PFSK-1 (cell line): ENCODE results near the gene NOD2.

Source experiments
- FOXP2 ChIP-seq: optimal IDR thresholded peaks from 2 replicates; pipeline ENCODE3; 2011; ENCODE audit warnings: borderline replicate concordance, control low read depth, inconsistent platforms; ENCODE audit not compliant: insufficient read depth; ENCODE audit errors: extremely low read length, extremely low read depth
- POLR2AphosphoS5 ChIP-seq: IDR thresholded peaks from 2 replicates; pipeline ENCODE4 v1.6.1; 2012; ENCODE audit warnings: low read depth, mild to moderate bottlenecking, control low read depth, low read length, moderate library complexity
- REST ChIP-seq, 2 experiments: IDR thresholded peaks; 2 replicates each; pipeline versions ENCODE4 v1.6.1 to v1.8.0; 2011 to 2012; ENCODE audit warnings: low read depth in 2 of 2, low read length in 2 of 2, control low read depth in 1 of 2, inconsistent platforms in 1 of 2, mild to moderate bottlenecking in 1 of 2, moderate library complexity in 1 of 2; ENCODE audit not compliant: insufficient read depth in 1 of 2
- SIN3A ChIP-seq: IDR thresholded peaks from 2 replicates; pipeline ENCODE4 v1.6.1; 2012; ENCODE audit warnings: mild to moderate bottlenecking, low read length, moderate library complexity, borderline replicate concordance; ENCODE audit not compliant: insufficient read depth
- TAF1 ChIP-seq: IDR thresholded peaks from 2 replicates; pipeline ENCODE4 v1.6.1; 2012; ENCODE audit warnings: low read length, control low read depth, borderline replicate concordance; ENCODE audit not compliant: insufficient read depth

Gene NOD2

DNA sequence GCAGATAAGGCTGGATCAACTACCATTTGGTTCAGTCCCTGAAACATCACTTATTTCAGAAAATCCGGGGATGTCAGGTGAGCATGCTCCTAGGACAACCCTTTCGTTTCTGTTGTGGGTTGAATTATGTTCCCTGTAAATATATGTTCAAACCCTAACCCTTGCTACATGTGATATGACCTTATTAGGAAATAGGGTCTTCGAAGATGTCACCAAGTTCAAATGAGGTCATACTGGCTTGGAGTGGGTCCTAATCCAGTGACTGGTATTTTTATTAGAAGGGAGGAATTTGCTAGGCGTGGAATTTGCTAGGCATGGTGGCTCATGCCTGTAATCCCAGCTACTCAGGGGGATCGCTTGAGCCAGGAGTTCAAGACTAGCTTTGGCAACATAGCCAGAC lies 33.6 kb upstream of the NOD2 start:
- TF ChIP-seq TAF1 (no peak), FOXP2 (no peak), POLR2AphosphoS5 (no peak), SIN3A (no peak), REST (IDR thresholded peaks at IDR 0.05; ENCODE audit: insufficient read depth in 1 of 2, low read depth in 2 of 2, low read length in 2 of 2) (no peak)

DNA sequence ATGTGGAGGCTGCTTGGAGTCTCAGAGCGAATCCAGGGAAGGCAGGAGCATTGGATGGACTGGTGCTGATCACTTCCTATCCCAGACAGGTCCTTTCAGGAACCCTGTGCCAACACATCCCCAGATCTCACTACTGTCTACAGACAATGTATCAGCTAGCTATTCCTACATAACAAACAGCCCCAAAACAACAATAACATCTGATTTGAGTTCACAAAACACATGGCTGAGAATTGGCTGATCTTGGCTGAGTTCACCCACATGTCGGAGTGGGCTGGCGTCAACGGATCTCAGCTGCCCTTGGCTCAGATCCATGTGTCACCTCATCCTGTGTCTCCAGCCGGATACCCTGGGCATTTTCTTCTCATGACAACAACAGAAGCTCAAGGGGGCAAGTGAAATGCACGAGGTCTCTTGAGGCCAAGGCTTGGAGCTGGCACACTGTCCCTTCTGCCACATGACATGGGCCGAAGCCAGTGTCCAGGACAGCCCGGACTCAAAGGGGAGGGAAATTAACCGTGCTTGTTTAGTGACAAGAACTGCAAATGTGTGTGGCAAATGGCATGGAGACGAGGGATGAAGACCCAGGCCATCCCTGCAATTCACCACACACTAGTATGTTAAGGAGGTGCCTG lies 31.0 kb upstream of the NOD2 start:
- TF ChIP-seq FOXP2, result no peak
- TF ChIP-seq TAF1, result no peak
- TF ChIP-seq SIN3A, result no peak
- no peak for TF ChIP-seq POLR2AphosphoS5
- no peak for TF ChIP-seq REST (IDR thresholded peaks at IDR 0.05; ENCODE audit: insufficient read depth in 1 of 2, low read depth in 2 of 2, low read length in 2 of 2)

DNA sequence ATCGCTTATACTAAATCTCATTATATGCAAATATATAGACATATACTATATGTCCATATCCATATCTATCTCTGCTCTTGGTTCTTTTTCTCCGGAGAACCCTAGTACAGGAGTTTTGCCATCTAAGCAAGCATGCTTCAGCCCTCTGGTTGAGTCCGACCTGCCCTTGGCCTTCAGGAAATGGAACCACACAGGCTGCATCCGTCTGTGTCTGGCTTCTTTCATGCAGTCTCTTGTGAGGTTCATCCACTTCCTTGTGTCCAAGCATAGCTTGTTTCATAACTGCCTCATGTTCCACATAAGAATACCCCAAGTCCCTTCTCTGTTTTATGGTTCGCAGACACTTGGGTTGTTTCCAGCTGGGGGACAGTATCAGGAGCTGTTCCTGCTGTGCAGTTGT lies 29.1 kb upstream of the NOD2 start:
- TF ChIP-seq SIN3A (no peak), FOXP2 (no peak), REST (IDR thresholded peaks at IDR 0.05; ENCODE audit: insufficient read depth in 1 of 2, low read depth in 2 of 2, low read length in 2 of 2) (no peak), POLR2AphosphoS5 (no peak), TAF1 (no peak)

- TF ChIP-seq TAF1 (no peak), SIN3A (no peak), FOXP2 (no peak), POLR2AphosphoS5 (no peak), REST (IDR thresholded peaks at IDR 0.05; ENCODE audit: insufficient read depth in 1 of 2, low read depth in 2 of 2, low read length in 2 of 2) (no peak)
Measured at GRCh38 chr16:50665128-50665878, 28.1 kb upstream of the NOD2 start.
